ENCODE measurements around the gene RPS6KA3.
"Not testable (repeated sequence)": the region's sequence is repeated elsewhere in the genome, so short reads cannot be mapped to it uniquely, and the experiment has no call there.

RPS6KA3 gene

DNA sequence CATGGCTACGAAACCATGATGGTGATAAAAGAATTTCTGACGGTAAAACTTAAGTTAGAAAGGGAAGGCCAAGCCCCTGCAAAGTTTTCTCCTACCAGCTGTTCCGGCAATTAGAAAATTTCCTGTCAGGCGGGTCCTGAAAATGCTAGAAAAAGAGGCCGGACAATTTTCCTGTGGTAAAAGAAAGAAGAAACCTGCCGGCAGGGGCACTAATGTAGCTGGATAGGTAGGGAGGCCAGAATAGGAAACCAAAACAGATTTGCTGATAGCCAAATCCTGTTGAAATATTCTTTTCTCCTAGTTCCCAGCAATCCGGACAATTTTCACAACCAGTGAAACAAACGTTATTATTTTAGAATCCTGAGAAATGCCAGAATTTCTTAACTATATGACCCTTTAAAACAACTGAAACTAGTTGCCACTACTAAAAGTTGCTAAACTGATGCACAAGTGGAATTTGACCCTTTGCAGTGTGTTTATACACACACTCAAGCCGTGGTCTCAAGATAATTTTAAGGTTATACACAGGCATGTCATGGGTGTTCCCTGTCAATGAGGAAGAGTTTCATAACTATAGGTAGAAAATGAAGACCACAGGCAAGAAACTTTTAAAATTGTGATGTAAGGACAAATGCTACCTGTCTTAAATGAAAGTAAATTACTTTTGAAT is 47.7 kb downstream of the RPS6KA3 start:
- no peak for DNase-seq (ENCODE audit: low read depth in 2 of 2)

DNA sequence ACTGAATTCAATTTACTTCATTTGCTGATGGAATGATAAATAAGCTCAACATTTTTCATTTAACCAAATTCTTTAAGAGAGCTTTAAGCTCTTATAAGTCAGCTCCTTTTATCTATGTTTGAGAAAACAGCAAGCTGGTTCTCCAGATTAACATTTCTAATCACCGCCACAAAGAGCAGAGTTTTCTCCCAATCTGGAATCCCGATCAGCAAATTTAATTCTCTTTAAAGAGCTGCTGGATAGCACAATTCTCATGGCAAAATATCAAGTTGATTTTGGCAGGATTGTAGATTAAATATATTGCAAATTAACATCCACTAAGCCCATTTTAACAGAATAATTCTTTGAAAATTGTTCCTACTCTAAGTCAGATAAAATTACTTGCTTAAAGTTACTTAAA is 48.8 kb downstream of the RPS6KA3 start:
- DNase-seq (ENCODE audit: low read depth in 2 of 2): no peak

DNA sequence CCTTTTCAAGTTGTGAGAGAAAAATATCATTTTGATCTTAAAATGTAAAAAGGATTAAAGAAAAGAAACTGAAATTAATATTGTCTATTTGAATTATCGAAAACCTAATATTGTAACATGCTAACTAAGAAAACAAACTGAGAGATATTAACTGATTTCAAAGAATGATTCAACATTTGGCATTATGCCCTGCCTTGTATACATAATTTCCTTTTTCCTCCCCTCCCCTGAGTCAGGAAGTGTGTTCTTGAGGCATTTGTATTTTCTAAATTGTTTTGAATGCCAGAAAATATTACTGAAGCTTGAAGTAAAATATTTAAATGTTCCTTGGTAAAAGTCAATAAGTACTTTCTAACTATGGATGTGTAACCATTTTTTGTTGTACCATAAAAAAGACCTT is 49.4 kb downstream of the RPS6KA3 start:
- no peak for DNase-seq (ENCODE audit: low read depth in 2 of 2)

DNA sequence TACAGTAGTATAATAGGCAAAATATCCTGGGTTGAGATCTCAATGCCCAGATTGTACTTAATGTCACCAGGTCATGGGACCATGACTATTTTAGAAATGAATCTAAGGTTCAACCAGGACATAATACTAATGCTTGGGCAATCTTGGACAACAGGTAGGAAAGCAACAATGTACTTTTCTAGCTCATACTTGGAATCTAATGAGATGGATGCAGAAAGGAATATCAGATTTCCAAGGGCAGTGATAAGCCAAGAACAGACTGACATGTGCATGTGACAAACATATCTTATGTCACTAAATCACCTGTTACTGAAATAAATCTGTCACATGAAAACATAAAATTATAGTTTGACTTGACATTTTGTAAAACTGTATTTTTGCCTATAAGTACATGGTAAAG is 51.1 kb downstream of the RPS6KA3 start:
- DNase-seq (ENCODE audit: low read depth in 2 of 2): no peak

DNA sequence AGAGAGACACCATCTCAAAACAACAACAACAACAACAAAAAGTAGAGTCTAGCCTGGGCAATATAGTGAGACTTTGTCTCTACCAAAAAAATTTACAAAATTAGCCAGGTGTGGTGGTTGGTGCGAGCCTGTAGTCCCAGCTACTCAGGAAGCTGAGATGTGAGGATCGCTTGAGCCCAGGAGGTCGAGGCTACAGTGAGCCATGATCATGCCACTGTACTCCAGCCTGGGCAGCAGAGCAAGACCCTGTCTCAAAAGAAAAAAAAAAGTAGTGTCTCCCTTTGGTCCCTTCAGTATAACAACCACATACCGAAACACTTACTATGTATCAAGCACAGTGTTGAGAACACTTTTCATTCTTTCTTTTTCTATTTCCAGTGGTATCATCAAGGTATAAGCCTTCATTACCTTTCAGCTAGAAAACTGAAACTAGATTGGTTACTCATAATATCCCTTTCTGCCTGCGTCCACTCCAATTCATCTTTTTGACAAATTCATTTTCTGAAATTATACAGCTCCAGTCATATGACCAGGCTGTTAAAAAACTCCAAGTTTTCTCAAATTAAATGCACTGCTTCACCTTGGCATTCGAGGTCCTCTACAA is 54.1 kb downstream of the RPS6KA3 start:
- no peak for DNase-seq (ENCODE audit: low read depth in 2 of 2)

DNA sequence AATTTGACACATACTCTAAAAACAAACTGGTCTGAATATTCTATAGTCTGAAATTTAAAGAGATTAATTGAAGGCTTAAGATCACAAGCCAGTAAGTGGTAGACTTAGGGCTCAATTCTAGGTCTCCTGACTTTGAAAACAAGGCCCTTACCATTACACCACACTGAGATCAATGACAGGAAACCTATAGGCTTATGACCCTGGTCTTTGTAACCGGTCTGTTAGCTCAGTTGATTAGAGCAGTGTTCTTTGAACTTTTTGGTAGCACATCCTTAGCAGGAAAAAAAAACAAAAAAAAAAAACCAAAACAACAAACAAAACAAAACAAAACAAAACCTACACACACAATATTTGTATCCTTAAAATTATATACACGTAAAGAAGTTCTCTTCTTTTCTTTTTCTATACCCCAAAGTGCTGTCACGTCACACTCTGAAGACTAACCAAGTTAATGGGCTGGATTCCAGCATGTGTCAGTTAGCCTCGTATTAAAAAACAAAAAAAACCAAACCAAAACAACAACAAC is 55.4 kb downstream of the RPS6KA3 start:
- DNase-seq (ENCODE audit: low read depth in 2 of 2): no peak

DNA sequence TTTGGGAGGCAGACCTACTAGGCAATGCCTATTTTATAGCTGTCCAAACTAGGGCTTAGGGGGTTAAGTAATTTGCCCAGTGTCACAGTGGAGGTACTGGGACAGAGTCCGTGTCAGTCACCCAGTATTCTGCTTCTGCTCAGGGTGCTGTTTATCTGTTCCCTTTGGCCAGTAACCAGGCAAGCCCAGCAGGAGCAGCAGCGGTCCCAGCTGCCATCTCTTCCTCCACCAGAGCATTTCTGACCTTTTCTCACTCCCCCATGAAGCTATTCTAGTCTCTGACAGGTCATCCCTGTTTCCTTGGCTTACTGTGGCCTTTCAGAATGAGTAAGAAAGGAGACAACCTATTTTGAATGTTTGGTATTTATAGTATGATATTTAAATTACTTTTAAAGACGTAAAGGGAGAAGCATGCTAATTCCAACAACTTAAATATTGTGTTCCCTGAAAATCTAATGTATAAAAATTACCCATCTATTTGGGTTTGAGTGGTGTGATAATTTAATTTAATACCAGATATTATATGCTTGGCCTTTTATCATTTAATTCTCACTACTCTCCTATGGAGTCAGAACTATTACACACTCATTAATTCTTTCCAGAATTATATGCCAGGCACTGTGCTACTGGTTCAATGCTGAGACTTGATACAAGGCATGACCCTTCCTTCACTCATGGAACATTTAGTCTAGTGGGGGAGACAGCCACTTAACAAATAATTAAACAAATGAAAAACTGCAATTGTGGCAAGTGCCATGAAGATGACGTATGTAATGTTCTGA is 60.6 kb downstream of the RPS6KA3 start:
- no peak for DNase-seq (ENCODE audit: low read depth in 2 of 2)

DNA sequence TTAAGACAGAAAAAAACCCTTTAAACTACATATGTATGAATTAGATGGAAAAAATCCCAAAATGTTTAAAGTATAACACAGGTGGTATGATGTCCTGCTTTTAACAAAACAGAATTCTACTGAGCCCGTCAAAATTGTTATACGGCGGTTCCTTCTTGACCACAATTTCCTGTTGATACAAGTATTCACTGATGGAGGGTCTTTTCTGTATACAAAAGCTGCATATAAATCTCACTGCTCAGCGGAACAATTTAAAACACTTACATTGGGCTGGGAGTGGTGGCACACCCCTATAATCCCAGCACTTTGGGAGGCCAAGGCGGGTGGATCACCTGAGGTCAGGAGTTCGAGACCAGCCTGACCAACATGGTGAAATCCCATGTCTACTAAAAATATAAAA is 62.4 kb downstream of the RPS6KA3 start:
- no peak for DNase-seq (ENCODE audit: low read depth in 2 of 2)

DNA sequence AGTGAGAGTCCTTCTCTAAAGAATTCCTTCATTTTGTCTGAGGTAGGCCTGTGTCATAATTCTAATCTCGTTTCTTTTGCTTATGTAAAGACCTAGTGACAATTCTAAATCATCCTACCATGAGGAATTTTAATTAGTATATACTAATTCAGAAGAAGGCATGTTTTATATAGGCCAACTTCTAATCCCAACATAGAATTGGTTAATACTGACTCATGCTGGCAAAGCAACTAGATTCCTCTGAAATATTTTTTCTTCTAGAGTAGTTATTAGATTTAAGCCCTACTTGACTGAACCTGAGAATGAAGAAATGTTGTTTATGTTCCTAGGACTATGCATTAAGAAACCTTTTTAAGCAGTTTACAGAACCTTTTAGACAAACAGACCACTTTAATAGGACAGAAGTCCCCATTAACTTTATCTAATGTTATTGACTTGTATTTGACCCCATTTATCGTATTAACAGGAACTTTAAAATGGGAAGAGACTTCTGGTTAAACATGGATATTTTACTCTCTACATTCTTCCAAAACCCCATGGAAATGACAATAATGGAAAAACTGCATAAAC is 69.0 kb downstream of the RPS6KA3 start:
- DNase-seq (ENCODE audit: low read depth in 2 of 2): no peak

DNA sequence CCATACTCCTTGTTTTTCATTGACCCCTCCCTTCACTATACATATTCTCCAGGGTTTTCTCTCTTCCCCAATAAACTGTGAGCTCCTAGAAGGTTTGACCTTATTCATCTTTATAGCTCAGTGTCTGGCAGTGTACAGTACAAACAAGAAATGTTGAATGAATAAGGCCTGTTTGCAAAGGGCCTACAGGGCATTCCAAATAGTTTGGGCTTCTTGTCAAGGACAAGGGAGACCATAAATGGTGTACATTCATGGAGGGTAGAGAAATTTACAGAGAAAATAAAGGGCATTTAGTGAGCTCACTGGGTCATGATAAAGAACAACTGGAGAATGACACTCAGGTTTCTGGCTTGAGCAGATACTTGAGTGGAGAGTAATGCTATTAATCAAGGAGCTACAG is 77.5 kb downstream of the RPS6KA3 start:
- no peak for DNase-seq (ENCODE audit: low read depth in 2 of 2)

DNA sequence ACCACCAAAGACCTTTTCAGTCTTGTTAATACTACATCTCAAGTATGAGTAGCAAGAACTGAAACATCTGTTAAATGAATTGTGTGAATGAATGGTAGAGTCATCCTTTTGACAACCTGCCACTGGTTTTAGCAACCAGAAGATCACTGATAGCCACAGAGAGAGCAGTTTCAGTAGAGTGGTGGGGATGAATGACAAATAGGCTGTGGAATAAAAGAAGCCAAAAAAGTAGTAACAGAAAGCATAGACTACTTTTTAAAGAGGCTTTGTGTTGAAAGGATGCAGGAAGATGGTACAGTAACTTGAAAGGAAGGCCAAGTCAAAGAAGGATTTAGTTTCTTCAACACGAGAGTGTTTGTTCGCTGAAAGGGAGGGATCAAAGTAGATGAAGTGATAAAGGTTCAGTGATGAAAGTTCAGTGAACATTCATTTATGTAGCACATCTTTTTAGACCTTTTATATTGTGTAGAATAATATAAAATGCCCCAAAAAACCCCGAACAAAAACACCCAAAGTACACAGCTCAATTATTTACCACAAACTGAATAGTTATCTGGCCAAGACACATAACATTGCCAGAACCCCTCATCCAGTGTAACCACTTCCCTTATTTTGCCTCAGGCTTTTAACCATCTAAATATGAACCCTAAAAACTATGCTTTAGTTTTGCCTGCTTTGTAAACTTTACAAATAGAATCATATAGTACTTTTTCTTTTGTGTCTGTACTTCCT is 84.9 kb downstream of the RPS6KA3 start:
- DNase-seq (ENCODE audit: low read depth in 2 of 2): no peak

DNA sequence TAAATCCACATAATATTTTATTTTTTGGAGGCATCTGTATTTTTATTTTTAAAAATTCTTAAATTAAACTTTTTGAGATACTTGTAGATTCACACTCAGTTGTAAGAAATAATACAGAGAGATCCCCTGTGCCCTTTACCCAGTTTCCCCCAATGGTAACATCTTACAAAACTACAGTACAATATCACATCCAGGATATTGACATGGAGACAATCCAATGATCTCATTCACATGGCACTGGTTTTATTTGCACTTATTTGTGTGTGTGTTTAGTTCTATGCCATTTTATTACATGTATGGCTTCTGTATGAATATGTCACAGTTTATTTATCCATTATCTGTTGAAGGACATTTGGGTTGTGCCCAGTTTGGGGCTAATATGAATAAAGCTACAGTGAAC is 89.6 kb downstream of the RPS6KA3 start:
- no peak for DNase-seq (ENCODE audit: low read depth in 2 of 2)

DNA sequence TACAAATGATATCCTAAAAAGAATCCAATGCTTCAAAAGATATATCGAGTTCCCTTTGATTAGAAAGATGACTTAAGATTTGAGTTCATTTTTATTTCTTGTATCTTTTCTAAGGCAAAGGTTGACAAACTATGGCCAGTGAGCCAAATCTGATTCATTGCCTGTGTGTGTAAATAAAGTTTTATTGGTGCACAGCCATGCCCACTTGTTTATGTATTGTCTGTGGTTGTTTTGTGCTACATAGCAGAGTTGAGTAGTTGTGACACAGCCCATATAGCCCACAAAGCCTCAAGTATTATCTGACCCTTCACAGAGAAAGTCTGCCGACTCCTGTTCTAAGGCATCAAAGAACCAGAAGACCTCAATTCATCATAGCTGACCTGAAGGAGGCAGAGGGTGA is 92.9 kb downstream of the RPS6KA3 start:
- DNase-seq (ENCODE audit: low read depth in 2 of 2): no peak

DNA sequence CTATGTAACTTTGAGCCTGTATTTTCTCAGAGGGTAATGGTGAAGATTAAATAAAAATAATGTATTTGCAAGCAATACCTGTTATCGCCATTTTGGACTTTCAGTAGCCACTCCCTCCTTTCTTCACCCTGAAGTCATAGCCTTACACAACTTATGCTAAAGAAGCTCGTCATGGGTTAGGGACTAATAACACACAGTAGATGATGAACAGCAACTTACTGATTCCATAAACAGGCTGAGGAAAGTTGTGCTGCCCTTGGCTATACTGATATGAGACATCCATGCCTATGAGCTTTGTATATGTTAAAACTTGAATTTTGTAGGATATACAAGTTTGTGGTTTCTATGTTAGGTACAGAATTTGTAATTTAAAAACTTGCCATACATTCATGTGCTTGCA is 93.4 kb downstream of the RPS6KA3 start:
- DNase-seq (ENCODE audit: low read depth in 2 of 2): no peak

DNA sequence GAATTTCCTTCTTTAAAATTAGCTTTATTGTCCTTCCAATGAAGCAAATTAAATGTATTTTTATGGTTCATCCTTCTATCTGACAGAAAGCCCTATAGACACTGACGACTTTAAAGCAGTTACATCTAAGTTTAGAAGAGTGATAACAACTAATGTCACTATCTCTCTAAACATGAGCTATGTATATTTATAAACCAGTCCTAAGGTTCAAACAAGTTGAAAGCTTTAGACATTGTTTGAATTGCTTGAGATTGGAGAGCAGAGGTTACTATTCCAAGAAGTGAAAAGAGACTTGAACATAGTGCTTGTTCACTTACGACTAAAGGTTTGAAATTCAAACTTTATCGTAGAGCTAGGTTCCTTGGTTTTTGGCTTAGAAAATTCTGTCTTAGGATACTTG is 94.8 kb downstream of the RPS6KA3 start:
- DNase-seq (ENCODE audit: low read depth in 2 of 2): no peak

DNA sequence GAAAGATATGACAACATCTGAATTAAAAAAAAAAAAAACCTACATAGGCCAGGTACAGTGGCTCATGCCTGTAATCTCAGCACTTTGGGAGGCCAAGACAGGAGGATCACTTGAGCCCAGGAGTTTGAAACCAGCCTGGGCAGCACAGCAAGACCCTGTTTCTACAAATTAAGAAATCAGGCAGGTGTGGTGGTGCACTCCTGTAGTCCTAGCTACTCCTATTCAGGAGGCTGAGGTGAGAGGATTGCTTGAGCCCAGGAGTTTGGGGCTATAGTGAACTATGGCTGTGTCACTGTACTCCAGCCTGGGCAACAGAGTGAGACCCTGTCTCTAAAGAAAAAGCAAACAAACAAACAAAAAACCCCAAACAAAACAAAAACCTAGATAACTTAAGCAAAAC is 104.2 kb downstream of the RPS6KA3 start:
- DNase-seq (ENCODE audit: low read depth in 2 of 2): not testable (repeated sequence)

DNA sequence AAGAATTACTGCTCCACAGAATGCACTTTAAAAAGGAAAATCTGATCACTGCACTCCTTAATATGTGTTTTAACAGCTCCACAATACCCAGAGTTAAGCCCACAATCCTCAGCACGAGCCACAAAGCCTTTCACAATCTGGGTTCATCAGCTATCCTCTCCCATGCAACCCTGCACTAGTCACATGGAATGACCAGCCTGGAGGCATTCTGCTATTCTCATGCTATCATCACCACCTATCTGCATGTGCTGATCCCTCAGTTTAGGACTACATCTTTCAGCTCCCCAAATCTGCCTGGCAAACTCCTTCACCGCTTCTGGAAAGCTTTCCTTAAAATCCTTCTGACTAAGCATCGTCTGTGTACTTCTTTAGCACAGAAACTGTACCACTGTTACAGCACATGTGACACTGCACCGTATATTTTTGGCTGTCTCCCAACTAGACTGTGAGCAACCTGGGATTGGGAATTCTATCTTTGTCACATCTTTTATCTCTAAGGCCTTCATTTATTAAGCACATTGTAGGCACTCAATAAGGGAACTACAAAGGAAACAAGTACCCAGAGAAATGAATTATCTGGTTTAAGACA is 106.8 kb downstream of the RPS6KA3 start:
- DNase-seq (ENCODE audit: low read depth in 2 of 2): no peak

DNA sequence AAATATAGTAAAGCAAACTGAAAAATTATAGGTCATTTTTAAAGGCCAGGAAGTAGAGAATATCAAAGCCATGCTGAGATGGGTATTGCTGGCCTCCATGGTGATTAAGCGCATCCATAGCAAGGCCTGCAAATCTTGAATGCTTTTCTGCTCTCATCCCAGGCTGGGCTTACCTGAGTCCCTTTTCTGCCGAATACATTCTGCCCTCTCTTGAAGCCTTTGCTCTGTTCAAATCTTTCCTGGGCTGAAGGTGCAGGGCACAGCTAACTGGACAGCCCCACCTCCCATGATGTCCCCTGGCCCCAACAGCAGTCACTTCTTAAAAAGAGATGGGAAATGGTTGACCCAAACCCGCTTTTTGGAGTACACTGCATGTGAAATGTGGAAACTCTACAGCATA is 115.0 kb downstream of the RPS6KA3 start:
- no peak for DNase-seq (ENCODE audit: low read depth in 2 of 2)

DNA sequence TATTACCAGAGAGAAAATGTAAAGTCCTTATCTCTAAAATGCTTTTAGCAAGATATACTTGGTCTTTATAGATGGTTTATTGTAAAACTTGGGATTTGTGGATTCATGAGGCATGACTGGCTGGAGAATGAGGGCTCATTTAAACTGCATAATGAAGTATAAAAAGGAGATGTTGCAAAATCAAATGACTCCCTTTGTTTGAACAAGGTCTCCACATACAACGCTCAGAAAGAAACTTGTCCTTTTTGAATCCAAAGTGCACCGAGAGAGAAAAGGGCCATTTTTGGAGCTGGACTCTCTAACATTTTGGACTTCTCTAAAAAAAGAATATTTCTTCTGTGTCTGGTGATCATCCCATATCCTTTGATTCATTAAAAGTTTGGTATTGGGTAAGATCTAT is 117.4 kb downstream of the RPS6KA3 start:
- no peak for DNase-seq (ENCODE audit: low read depth in 2 of 2)

DNA sequence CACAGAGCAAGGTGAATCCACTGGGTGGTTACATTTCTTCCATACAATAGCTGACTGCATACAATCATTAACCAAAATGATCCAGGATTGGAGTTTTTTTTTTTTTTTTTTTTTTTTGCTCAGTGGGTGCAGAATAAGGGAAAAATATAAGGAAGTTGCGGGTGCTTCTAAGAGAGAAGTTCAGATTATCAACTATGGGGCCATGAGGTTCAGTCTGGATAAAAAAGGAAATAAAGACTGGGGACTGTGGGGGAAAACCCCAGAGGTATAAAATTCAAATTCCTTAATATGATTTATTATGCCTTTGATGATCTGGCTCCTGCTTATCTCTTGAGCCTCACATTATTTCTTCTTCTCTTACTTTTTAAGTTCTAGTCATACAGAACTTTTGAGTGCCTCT is 119.1 kb downstream of the RPS6KA3 start:
- DNase-seq (ENCODE audit: low read depth in 2 of 2): no peak

DNA sequence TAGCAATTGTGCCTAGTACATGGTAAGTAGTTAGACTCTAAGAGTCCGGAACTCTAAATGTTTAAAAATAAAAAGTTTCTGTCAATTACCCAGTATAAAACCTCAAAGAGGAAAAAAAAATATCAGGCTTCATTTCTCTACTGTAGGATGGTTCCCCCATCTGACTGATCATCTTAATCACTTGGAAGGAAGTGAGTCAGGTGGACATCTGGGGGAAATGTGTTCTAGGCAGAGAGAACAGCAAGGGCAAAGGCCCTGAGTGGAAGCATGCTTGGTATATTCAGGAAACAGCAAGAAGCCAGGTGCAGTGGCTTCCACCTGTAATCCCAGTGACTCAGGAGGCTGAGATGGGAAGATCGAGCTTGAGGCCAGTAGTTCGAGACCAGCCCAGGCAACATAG is 122.2 kb downstream of the RPS6KA3 start:
- no peak for DNase-seq (ENCODE audit: low read depth in 2 of 2)

DNA sequence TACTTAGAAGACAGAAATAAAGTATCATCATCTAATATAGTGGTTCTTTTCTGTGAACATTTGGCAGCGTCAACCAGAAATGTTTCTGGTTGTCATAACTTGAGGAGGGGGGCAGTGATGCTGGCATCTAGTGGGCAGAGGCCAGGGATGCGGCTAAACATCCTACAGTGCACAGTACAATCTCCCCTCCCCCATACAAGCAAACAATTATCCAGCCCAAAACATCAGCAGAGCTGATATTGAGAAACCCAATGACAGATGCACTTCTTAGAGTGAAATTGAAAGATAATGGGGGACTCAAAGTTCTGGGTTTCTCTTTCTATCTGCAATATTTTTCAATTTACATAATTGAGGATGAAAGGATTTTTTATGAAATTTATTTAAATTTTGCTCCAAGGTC is 123.1 kb downstream of the RPS6KA3 start:
- no peak for DNase-seq (ENCODE audit: low read depth in 2 of 2)

Measured in stimulated activated CD8-positive, alpha-beta memory T cell treated with anti-CD3 and anti-CD28 coated beads, Interleukin-2, amount 100 ng/mL, for 1 hour (primary cell).